Colonic mucosa (tissue), 4 donors: ENCODE measurements around the gene C1orf174. TPM values are rescaled to one million over a fixed set of nuclear protein-coding genes. Genes with fewer than 3 reads are reported as not detected.

Experiments
- DNase-seq: peaks from one replicate; pipeline ENCODE4 v3.0.0-alpha.2; 2020
- H3K27ac ChIP-seq: fragments of 200-600 bp; one replicate; pipeline ENCODE4 v1.8.0; 2021
- H3K27me3 ChIP-seq: fragments of 200-600 bp; one replicate; pipeline ENCODE4 v1.8.0; 2021
- H3K36me3 ChIP-seq: fragments of 200-600 bp; one replicate; pipeline ENCODE4 v1.8.0; 2021
- H3K4me1 ChIP-seq: fragments of 200-600 bp; one replicate; pipeline ENCODE4 v1.8.0; 2021; ENCODE audit warnings: mild to moderate bottlenecking
- H3K4me3 ChIP-seq: fragments of 200-600 bp; one replicate; pipeline ENCODE4 v1.8.0; 2021
- H3K9ac ChIP-seq, 2 donors: one replicate each; pipeline ENCODE4 v1.7.0; 2013; ENCODE audit warnings: control low read depth in 2 of 2, low read depth in 2 of 2, low read length in 2 of 2
- H3K9me3 ChIP-seq: fragments of 200-600 bp; one replicate; pipeline ENCODE4 v1.8.0; 2021
- CTCF ChIP-seq: fragments of 200-600 bp; IDR thresholded peaks from one replicate; pipeline ENCODE4 v1.8.0; 2022; ENCODE audit warnings: antibody characterized with exemption, mild to moderate bottlenecking
- intact Hi-C: fragments of 100-400 bp; cut with DNase I; formaldehyde crosslinking; loops from one replicate; pipeline ENCODE4 v1.14.1; 2022
- total RNA-seq, 2 donors: library from RNA; stranded (reverse); fragmentation: NEBNext Ultra II Directional in 1 of 2; extraction: Animal tissue kit (Norgen Biotek cat#: 25700) in 1 of 2; gene quantifications; one replicate each; pipeline ENCODE4 v1.2.1, GENCODE V29; 2021
- donor health status: healthy.
- donor health status: DM: no; HTN: no; CAD: no.
- donor health status: DM: no; HTN: no; CAD: no.

Gene C1orf174
- total RNA-seq, 2 donors from 2014 or later: 19.4 to 32.8 TPM

- Histone ChIP-seq H3K36me3 (no peaks in the 10 kb centered on the region), H3K9ac (no peak overlapping the region), H3K27ac (no peak overlapping the region), H3K27me3 (no peaks in the 10 kb centered on the region), H3K4me1 (no peaks in the 10 kb centered on the region), H3K4me3 (no peak overlapping the region), H3K9me3 (no peaks in the 10 kb centered on the region)
- no peak for DNase-seq
- intact Hi-C loops: no loop called here
- TF ChIP-seq CTCF: no peak
These were observed 39.4 kb upstream of the C1orf174 start for GRCh38 chr1:3939242-3940080.

- H3K36me3 ChIP-seq: no peaks in the 10 kb centered on the region
- H3K9ac ChIP-seq: no peak overlapping the region
- H3K9me3 ChIP-seq: no peaks in the 10 kb centered on the region
- no peaks in the 10 kb centered on the region for H3K27me3 ChIP-seq
- DNase-seq: no peak
- no peak overlapping the region for H3K4me3 ChIP-seq
- no peak for TF ChIP-seq CTCF
- intact Hi-C loops: no loop called here
- no peak overlapping the region for H3K27ac ChIP-seq
- H3K4me1 ChIP-seq: no peaks in the 10 kb centered on the region
These were observed 32.3 kb upstream of the C1orf174 start for GRCh38 chr1:3932156-3932919.

- intact Hi-C loops: no loop called here
- DNase-seq: no peak
- no peaks in the 10 kb centered on the region for H3K4me1 ChIP-seq
- H3K36me3 ChIP-seq: no peaks in the 10 kb centered on the region
- H3K27me3 ChIP-seq: no peaks in the 10 kb centered on the region
- H3K9ac ChIP-seq: no peak overlapping the region
- H3K27ac ChIP-seq: no peak overlapping the region
- no peak for TF ChIP-seq CTCF
- H3K4me3 ChIP-seq: no peak overlapping the region
- H3K9me3 ChIP-seq: no peaks in the 10 kb centered on the region
These were observed 31.2 kb upstream of the C1orf174 start for GRCh38 chr1:3931007-3931912.

GRCh38 chr1:3930301-3931006 lies 30.4 kb upstream of the C1orf174 start:
- Histone ChIP-seq H3K27ac (no peak overlapping the region), H3K27me3 (no peaks in the 10 kb centered on the region), H3K36me3 (no peaks in the 10 kb centered on the region), H3K9ac (no peak overlapping the region), H3K4me1 (no peaks in the 10 kb centered on the region), H3K9me3 (no peaks in the 10 kb centered on the region), H3K4me3 (no peak overlapping the region)
- no peak for DNase-seq
- TF ChIP-seq CTCF: no peak
- intact Hi-C loops: no loop called here

GRCh38 chr1:3929126-3929525 lies 29.1 kb upstream of the C1orf174 start:
- H3K9ac ChIP-seq: no peak overlapping the region
- no peaks in the 10 kb centered on the region for H3K4me1 ChIP-seq
- no peaks in the 10 kb centered on the region for H3K9me3 ChIP-seq
- DNase-seq: no peak
- intact Hi-C loops: no loop called here
- no peak overlapping the region for H3K27ac ChIP-seq
- no peak for TF ChIP-seq CTCF
- no peaks in the 10 kb centered on the region for H3K27me3 ChIP-seq
- H3K36me3 ChIP-seq: no peaks in the 10 kb centered on the region
- no peak overlapping the region for H3K4me3 ChIP-seq
